Ramos (cell line): ENCODE data around the gene S1PR2.

Source experiments
- in situ Hi-C: fragments of 300-500 bp; cut with MboI; formaldehyde crosslinking; loops from one replicate; pipeline ENCODE4 v1.14.3; 2022; ENCODE audit warnings: low sequenced_read_pairs; ENCODE audit not compliant: unreplicated experiment

Gene S1PR2

GRCh38 chr19:10230861-10231611, at the start of gene S1PR2:
Gene S1PR2 (minus strand): TSS chr19:10231331. CDS start chr19:10224905, 6,426 bp downstream.
- in situ Hi-C loops = loop anchor here (25.0 kb wide), 1 partner anchor 731 kb away; the partner anchor contains the start of gene SMARCA4

- in situ Hi-C loops = no loop called here
These were observed 48.8 kb upstream of the S1PR2 start for GRCh38 chr19:10279737-10280442.

GRCh38 chr19:10278935-10279334, 47.8 kb upstream of the S1PR2 start:
- in situ Hi-C loops = no loop called here

GRCh38 chr19:10277795-10278589, 46.9 kb upstream of the S1PR2 start:
- in situ Hi-C loops = no loop called here

- in situ Hi-C loops = loop anchor here (5.0 kb wide), 1 partner anchor 113 kb away; no protein-coding TSS in a partner anchor
These were observed 43.5 kb upstream of the S1PR2 start for GRCh38 chr19:10274589-10274988.

GRCh38 chr19:10271543-10272086, 40.5 kb upstream of the S1PR2 start:
- in situ Hi-C loops = loop anchor here (5.0 kb wide), 1 partner anchor 116 kb away; no protein-coding TSS in a partner anchor

- in situ Hi-C loops = loop anchor here (5.0 kb wide), 1 partner anchor 116 kb away; no protein-coding TSS in a partner anchor
These were observed 39.7 kb upstream of the S1PR2 start, which contains the start of gene ICAM1 for GRCh38 chr19:10270616-10271394. Gene ICAM1 (plus strand): TSS chr19:10271120. CDS start chr19:10271160, 40 bp downstream.

GRCh38 chr19:10270180-10270615, 39.1 kb upstream of the S1PR2 start:
- in situ Hi-C loops = loop anchor here (5.0 kb wide), 1 partner anchor 117 kb away; no protein-coding TSS in a partner anchor

GRCh38 chr19:10269333-10270179, 38.4 kb upstream of the S1PR2 start:
- in situ Hi-C loops = loop anchor here (5.0 to 10.0 kb wide), 2 partner anchors 118 to 345 kb away; no protein-coding TSS in a partner anchor

GRCh38 chr19:10268071-10268470, 36.9 kb upstream of the S1PR2 start:
- in situ Hi-C loops = loop anchor here (10.0 kb wide), 1 partner anchor 343 kb away; no protein-coding TSS in a partner anchor

- in situ Hi-C loops = loop anchor here (10.0 kb wide), 1 partner anchor 342 kb away; no protein-coding TSS in a partner anchor
These were observed 35.6 kb upstream of the S1PR2 start for GRCh38 chr19:10266706-10267105.

GRCh38 chr19:10262771-10263170, 31.6 kb upstream of the S1PR2 start:
- in situ Hi-C loops = loop anchor here (10.0 kb wide), 1 partner anchor 338 kb away; no protein-coding TSS in a partner anchor

GRCh38 chr19:10260141-10260584, 29.0 kb upstream of the S1PR2 start:
- in situ Hi-C loops = loop anchor here (10.0 kb wide), 1 partner anchor 335 kb away; no protein-coding TSS in a partner anchor

- in situ Hi-C loops = no loop called here
These were observed 28.2 kb upstream of the S1PR2 start for GRCh38 chr19:10259162-10259905.

GRCh38 chr19:10258080-10258710, 27.1 kb upstream of the S1PR2 start:
- in situ Hi-C loops = no loop called here

- in situ Hi-C loops = no loop called here
These were observed 26.0 kb upstream of the S1PR2 start for GRCh38 chr19:10256970-10257615.
